H9 (cell line): ENCODE results near the gene RYR3. TPM values are rescaled to one million over a fixed set of nuclear protein-coding genes. Genes with fewer than 3 reads are reported as not detected.

Source experiments
- DNase-seq: peaks from one replicate; pipeline ENCODE4 v3.0.0-alpha.2; 2017
- H2AFZ ChIP-seq: one replicate; pipeline ENCODE4 v1.6.1; 2013; ENCODE audit warnings: mild to moderate bottlenecking, low read length, control low read depth, moderate library complexity
- H2AK5ac ChIP-seq: 2 replicates; pipeline ENCODE4 v1.6.1; 2013; ENCODE audit warnings: low read length, control low read depth, mixed read lengths; ENCODE audit not compliant: insufficient read length
- H2BK120ac ChIP-seq: one replicate; pipeline ENCODE4 v1.6.1; 2013; ENCODE audit warnings: low read depth, mild to moderate bottlenecking, low read length, control low read depth, inconsistent platforms; ENCODE audit not compliant: poor library complexity, severe bottlenecking
- H2BK12ac ChIP-seq: 2 replicates; pipeline ENCODE4 v1.6.1; 2013; ENCODE audit warnings: low read length, control low read depth, mixed read lengths, low read depth; ENCODE audit not compliant: insufficient read length
- H2BK15ac ChIP-seq: 2 replicates; pipeline ENCODE4 v1.6.1; 2013; ENCODE audit warnings: low read depth, low read length, control low read depth
- H2BK20ac ChIP-seq: one replicate; pipeline ENCODE4 v1.6.1; 2013; ENCODE audit warnings: low read depth, mild to moderate bottlenecking, low read length, control low read depth, inconsistent platforms; ENCODE audit not compliant: poor library complexity, severe bottlenecking
- H2BK5ac ChIP-seq: 2 replicates; pipeline ENCODE4 v1.6.1; 2013; ENCODE audit warnings: low read length, control low read depth, mixed read lengths; ENCODE audit not compliant: insufficient read length
- H3K14ac ChIP-seq: 2 replicates; pipeline ENCODE4 v1.6.1; 2013; ENCODE audit warnings: low read length, control low read depth; ENCODE audit not compliant: insufficient read depth
- H3K18ac ChIP-seq: 2 replicates; pipeline ENCODE4 v1.6.1; 2013; ENCODE audit warnings: low read depth, mild to moderate bottlenecking, mixed read lengths, low read length, control low read depth; ENCODE audit not compliant: insufficient read length
- H3K23ac ChIP-seq: 2 replicates; pipeline ENCODE4 v1.6.1; 2013; ENCODE audit warnings: low read length, control low read depth, mixed read lengths, low read depth; ENCODE audit not compliant: insufficient read length
- H3K23me2 ChIP-seq: 2 replicates; pipeline ENCODE4 v1.6.1; 2013; ENCODE audit warnings: low read depth, mild to moderate bottlenecking, mixed read lengths, low read length, control low read depth; ENCODE audit not compliant: insufficient read length, poor library complexity, severe bottlenecking
- H3K27ac ChIP-seq: 2 replicates; pipeline ENCODE4 v1.5.1; 2013; ENCODE audit warnings: low read length, control low read depth, mixed read lengths, low read depth; ENCODE audit not compliant: insufficient read length
- H3K27me3 ChIP-seq: 2 replicates; pipeline ENCODE4 v1.6.1; 2013; ENCODE audit warnings: low read length, control low read depth, inconsistent platforms; ENCODE audit not compliant: insufficient read depth
- H3K4ac ChIP-seq: 2 replicates; pipeline ENCODE4 v1.6.1; 2013; ENCODE audit warnings: low read depth, mild to moderate bottlenecking, control low read depth, inconsistent platforms, low read length, moderate library complexity
- H3K4me1 ChIP-seq: 2 replicates; pipeline ENCODE4 v1.6.1; 2013; ENCODE audit warnings: low read length, control low read depth, inconsistent platforms; ENCODE audit not compliant: insufficient read depth
- H3K4me2 ChIP-seq: 2 replicates; pipeline ENCODE4 v1.6.1; 2013; ENCODE audit warnings: low read length, control low read depth, mixed read lengths; ENCODE audit not compliant: insufficient read length, insufficient read depth
- H3K56ac ChIP-seq: 2 replicates; pipeline ENCODE4 v1.6.1; 2013; ENCODE audit warnings: low read depth, mild to moderate bottlenecking, mixed read lengths, low read length, control low read depth; ENCODE audit not compliant: insufficient read length
- H3K79me1 ChIP-seq: 2 replicates; pipeline ENCODE4 v1.6.1; 2013; ENCODE audit warnings: low read depth, mild to moderate bottlenecking, moderate library complexity, low read length, control low read depth, inconsistent platforms; ENCODE audit not compliant: insufficient read depth, poor library complexity, severe bottlenecking
- H3K79me2 ChIP-seq: 2 replicates; pipeline ENCODE4 v1.6.1; 2013; ENCODE audit warnings: low read length, control low read depth, inconsistent platforms; ENCODE audit not compliant: insufficient read depth
- H3K9ac ChIP-seq: 2 replicates; pipeline ENCODE4 v1.6.1; 2013; ENCODE audit warnings: low read length, control low read depth, mixed read lengths; ENCODE audit not compliant: insufficient read length; ENCODE audit errors: extremely low read depth
- H3K9me3 ChIP-seq: one replicate; pipeline ENCODE4 v1.6.1; 2013; ENCODE audit warnings: low read depth, low read length, inconsistent platforms; ENCODE audit not compliant: control insufficient read depth
- H3T11ph ChIP-seq: one replicate; pipeline ENCODE4 v1.6.1; 2013; ENCODE audit warnings: mild to moderate bottlenecking, low read length, control low read depth, inconsistent platforms
- H4K20me1 ChIP-seq: one replicate; pipeline ENCODE4 v1.6.1; 2013; ENCODE audit not compliant: control insufficient read depth, insufficient read length, insufficient read depth
- H4K5ac ChIP-seq: 2 replicates; pipeline ENCODE4 v1.6.1; 2013; ENCODE audit warnings: low read depth, mild to moderate bottlenecking, mixed read lengths, low read length, control low read depth; ENCODE audit not compliant: insufficient read length
- H4K8ac ChIP-seq: replicated peaks from 2 replicates; pipeline ENCODE4 v1.6.1; 2013; ENCODE audit warnings: low read length, control low read depth, mixed read lengths, low read depth; ENCODE audit not compliant: insufficient read length
- H4K91ac ChIP-seq: 2 replicates; pipeline ENCODE4 v1.6.1; 2013; ENCODE audit warnings: low read depth, mild to moderate bottlenecking, moderate library complexity, mixed read lengths, low read length, control low read depth; ENCODE audit not compliant: insufficient read length
- H3K27ac Mint-ChIP-seq, 3 experiments: 2 replicates in 2 of 3; 3 replicates in 1 of 3; pipeline ENCODE4 v1.8.0; 2020 to 2021; ENCODE audit warnings: mixed read lengths in 3 of 3, mild to moderate bottlenecking in 1 of 3, moderate library complexity in 1 of 3
- H3K27me3 Mint-ChIP-seq: 2 replicates; pipeline ENCODE4 v1.8.0; 2021; ENCODE audit warnings: low read depth, mild to moderate bottlenecking, moderate library complexity, mixed read lengths
- H3K36me3 Mint-ChIP-seq, 3 experiments: 2 replicates in 2 of 3; 3 replicates in 1 of 3; pipeline ENCODE4 v1.8.0; 2020 to 2021; ENCODE audit warnings: low read depth in 3 of 3, mixed read lengths in 3 of 3; ENCODE audit not compliant: insufficient read depth in 1 of 3
- H3K4me1 Mint-ChIP-seq, 2 experiments: 2 replicates each; pipeline ENCODE4 v1.8.0; 2020; ENCODE audit warnings: mixed read lengths in 2 of 2
- H3K4me3 Mint-ChIP-seq, 2 experiments: 2 replicates in 1 of 2; 3 replicates in 1 of 2; pipeline ENCODE4 v1.8.0; 2020 to 2021; ENCODE audit warnings: mild to moderate bottlenecking in 2 of 2, mixed read lengths in 2 of 2, moderate library complexity in 1 of 2
- H3K9me3 Mint-ChIP-seq, 2 experiments: 2 replicates in 1 of 2; 3 replicates in 1 of 2; pipeline ENCODE4 v1.8.0; 2020; ENCODE audit warnings: mild to moderate bottlenecking in 2 of 2, mixed read lengths in 2 of 2, moderate library complexity in 1 of 2
- WGBS: extraction: QIAGEN DNeasy Blood & Tissue Kit; methylation state at CpG from one replicate; pipeline ENCODE4 v1.1.7; 2013; ENCODE audit warnings: missing lambda C conversion rate, low lambda C conversion rate, mixed read lengths; ENCODE audit not compliant: insufficient read length; ENCODE audit errors: extremely low coverage; 5-methylcytosine and 5-hydroxymethylcytosine counted together
- total RNA-seq: library from RNA; stranded (reverse); gene quantifications from 2 replicates; pipeline ENCODE4 v1.2.1, GENCODE V29; 2021
- TF ChIP-seq, protein P1 (sequence below): fragments of 200-600 bp; sonication (generic); conservative IDR thresholded peaks from 3 replicates; pipeline ENCODE4 v1.8.0; 2021; ENCODE audit warnings: antibody characterized with exemption, mild to moderate bottlenecking

RYR3 gene
- total RNA-seq, 1 experiment from 2014 or later = 0.85 TPM

DNA sequence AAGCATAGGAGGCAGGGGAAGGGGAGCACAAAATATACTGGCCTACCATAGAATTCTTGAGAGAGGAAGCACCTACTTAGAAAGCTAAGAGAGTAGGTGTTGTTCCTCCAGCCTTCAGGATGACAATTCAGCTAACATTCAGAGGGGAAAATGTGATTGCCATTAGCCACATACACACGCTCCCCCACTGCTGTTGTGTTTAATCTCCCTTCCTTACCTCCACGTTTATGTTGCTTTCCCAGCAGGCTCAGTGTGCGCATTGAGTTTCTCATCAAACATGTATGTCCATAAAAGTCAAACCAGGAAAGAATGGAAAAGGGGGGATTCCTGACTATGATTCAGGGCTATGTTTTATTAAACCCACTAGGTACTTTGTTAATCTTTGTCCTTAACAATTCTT lies 512.4 kb downstream of the RYR3 start:
- Histone ChIP-seq H2BK5ac (no peak overlapping the region), H4K5ac (no peak overlapping the region), H2AK5ac (no peak overlapping the region), H2AFZ (no peak overlapping the region), H3K9me3 (no peaks in the 10 kb centered on the region), H2BK12ac (no peak overlapping the region), H3K4me2 (no peak overlapping the region), H3T11ph (no peak overlapping the region), H3K18ac (no peak overlapping the region), H3K23ac (no peak overlapping the region), H4K91ac (no peak overlapping the region), H3K27me3 (no peaks in the 10 kb centered on the region), H3K27ac (no peak overlapping the region), H3K79me2 (no peaks in the 10 kb centered on the region), H4K20me1 (no peaks in the 10 kb centered on the region), H3K4ac (no peak overlapping the region), H3K23me2 (no peaks in the 10 kb centered on the region), H2BK15ac (no peak overlapping the region), H3K79me1 (no peaks in the 10 kb centered on the region), H3K4me1 (no peaks in the 10 kb centered on the region), H3K56ac (no peak overlapping the region), H4K8ac (no peak overlapping the region), H2BK120ac (no peak overlapping the region), H3K9ac (no peak overlapping the region), H2BK20ac (no peak overlapping the region), H3K14ac (no peak overlapping the region)
- no peaks in the 10 kb centered on the region for H3K9me3 Mint-ChIP-seq
- H3K27ac Mint-ChIP-seq = no peak overlapping the region
- H3K27me3 Mint-ChIP-seq = no peaks in the 10 kb centered on the region
- H3K36me3 Mint-ChIP-seq = no peaks in the 10 kb centered on the region
- H3K4me1 Mint-ChIP-seq = peaks cover 7 to 10% of the 10 kb centered on the region in 2 experiments
- no peak overlapping the region for H3K4me3 Mint-ChIP-seq
- no CpG with 5 or more reads among the region's 3 CpGs for WGBS
- no peak for DNase-seq
- TF ChIP-seq, protein P1, sequence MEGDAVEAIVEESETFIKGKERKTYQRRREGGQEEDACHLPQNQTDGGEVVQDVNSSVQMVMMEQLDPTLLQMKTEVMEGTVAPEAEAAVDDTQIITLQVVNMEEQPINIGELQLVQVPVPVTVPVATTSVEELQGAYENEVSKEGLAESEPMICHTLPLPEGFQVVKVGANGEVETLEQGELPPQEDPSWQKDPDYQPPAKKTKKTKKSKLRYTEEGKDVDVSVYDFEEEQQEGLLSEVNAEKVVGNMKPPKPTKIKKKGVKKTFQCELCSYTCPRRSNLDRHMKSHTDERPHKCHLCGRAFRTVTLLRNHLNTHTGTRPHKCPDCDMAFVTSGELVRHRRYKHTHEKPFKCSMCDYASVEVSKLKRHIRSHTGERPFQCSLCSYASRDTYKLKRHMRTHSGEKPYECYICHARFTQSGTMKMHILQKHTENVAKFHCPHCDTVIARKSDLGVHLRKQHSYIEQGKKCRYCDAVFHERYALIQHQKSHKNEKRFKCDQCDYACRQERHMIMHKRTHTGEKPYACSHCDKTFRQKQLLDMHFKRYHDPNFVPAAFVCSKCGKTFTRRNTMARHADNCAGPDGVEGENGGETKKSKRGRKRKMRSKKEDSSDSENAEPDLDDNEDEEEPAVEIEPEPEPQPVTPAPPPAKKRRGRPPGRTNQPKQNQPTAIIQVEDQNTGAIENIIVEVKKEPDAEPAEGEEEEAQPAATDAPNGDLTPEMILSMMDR = no peak
